SK-N-SH (cell line): Measurements from ENCODE around the gene DHDH. TPM values are rescaled to one million over a fixed set of nuclear protein-coding genes. Genes with fewer than 3 reads are reported as not detected.

Experiments used
- CTCF ChIA-PET: fragments of 300-600, 350-600 bp; formaldehyde crosslinking; extraction: SDS; loops from one replicate; lab custom pipeline; 2021; lab: Yijun Ruan, JAX
- POLR2A ChIA-PET: fragments of 350-600 bp; sonication (Branson Sonifier 250); formaldehyde crosslinking; extraction: SDS; loops from one replicate; lab custom pipeline; 2020; ENCODE audit warnings: antibody characterized with exemption, inconsistent platforms; lab: Yijun Ruan, JAX
- DNase-seq: peaks from one replicate; pipeline ENCODE4 v3.0.0; 2012
- H2AFZ ChIP-seq: fragments of 200-600 bp; sonication (generic); 2 replicates; pipeline ENCODE4 v1.8.1; 2016; ENCODE audit warnings: antibody characterized with exemption, mild to moderate bottlenecking, low read depth
- H3F3A ChIP-seq: fragments of 200-600 bp; sonication (generic); replicated peaks from 2 replicates; pipeline ENCODE3; 2016; ENCODE audit warnings: antibody characterized with exemption, mild to moderate bottlenecking; ENCODE audit not compliant: insufficient read depth
- H3K27ac ChIP-seq, 2 experiments: fragments of 200-500 bp in 1 of 2; fragments of 200-600 bp in 1 of 2; sonication (Bioruptor generic) in 1 of 2; sonication (generic), shearing (Covaris generic) in 1 of 2; 2 replicates each; pipeline versions ENCODE4 v1.5.1 to v1.6.1; 2014 to 2016; ENCODE audit warnings: low read depth in 2 of 2, inconsistent platforms in 1 of 2, low read length in 1 of 2, mild to moderate bottlenecking in 1 of 2, mixed read lengths in 1 of 2
- H3K27me3 ChIP-seq: fragments of 200-600 bp; sonication (generic), shearing (Covaris generic); 2 replicates; pipeline ENCODE4 v1.6.1; 2016; ENCODE audit warnings: mixed run types; ENCODE audit not compliant: insufficient read depth
- H3K36me3 ChIP-seq, 2 experiments: fragments of 200-500 bp in 1 of 2; fragments of 200-600 bp in 1 of 2; sonication (Bioruptor generic) in 1 of 2; sonication (generic) in 1 of 2; replicated peaks in 1 of 2; 2 replicates each; pipeline versions ENCODE3 to v1.5.1; 2014 to 2016; ENCODE audit warnings: low read length in 1 of 2, mild to moderate bottlenecking in 1 of 2; ENCODE audit not compliant: insufficient read depth in 2 of 2, control insufficient read depth in 1 of 2
- H3K4me1 ChIP-seq, 2 experiments: fragments of 200-500 bp in 1 of 2; fragments of 200-600 bp in 1 of 2; sonication (Bioruptor generic) in 1 of 2; sonication (generic), shearing (Covaris generic) in 1 of 2; 2 replicates each; pipeline versions ENCODE4 v1.5.1 to v1.6.1; 2014 to 2016; ENCODE audit warnings: low read depth in 1 of 2, low read length in 1 of 2, mixed run types in 1 of 2; ENCODE audit not compliant: insufficient read depth in 2 of 2, control insufficient read depth in 1 of 2
- H3K4me2 ChIP-seq: fragments of 200-600 bp; sonication (generic), shearing (Covaris generic); 2 replicates; pipeline ENCODE4 v1.6.1; 2017; ENCODE audit warnings: mixed run types
- H3K4me3 ChIP-seq, 2 experiments: fragments of 200-500 bp in 1 of 2; fragments of 200-600 bp in 1 of 2; sonication (Bioruptor generic) in 1 of 2; sonication (generic), shearing (Covaris generic) in 1 of 2; 2 replicates each; pipeline versions ENCODE4 v1.5.1 to v1.8.1; 2014 to 2016; ENCODE audit warnings: low read depth in 2 of 2, inconsistent platforms in 1 of 2, low read length in 1 of 2, mild to moderate bottlenecking in 1 of 2, mixed read lengths in 1 of 2, moderate library complexity in 1 of 2
- H3K79me2 ChIP-seq: fragments of 200-600 bp; sonication (generic); 2 replicates; pipeline ENCODE4 v1.8.1; 2017; ENCODE audit warnings: mild to moderate bottlenecking; ENCODE audit not compliant: insufficient read depth
- H3K9ac ChIP-seq: fragments of 200-600 bp; sonication (generic); 2 replicates; pipeline ENCODE4 v1.6.1; 2017; ENCODE audit warnings: mixed run types
- H3K9me2 ChIP-seq: fragments of 200-600 bp; sonication (generic); 2 replicates; pipeline ENCODE4 v1.6.1; 2017; ENCODE audit warnings: mixed run types
- H3K9me3 ChIP-seq: fragments of 200-600 bp; sonication (generic); 2 replicates; pipeline ENCODE4 v1.6.1; 2017; ENCODE audit warnings: mixed run types, mild to moderate bottlenecking, moderate library complexity
- H4K20me1 ChIP-seq: fragments of 200-600 bp; sonication (generic); 2 replicates; pipeline ENCODE4 v1.6.1; 2017; ENCODE audit warnings: mild to moderate bottlenecking, mixed run types; ENCODE audit not compliant: insufficient read depth
- CHD2 ChIP-seq: fragments of 150-350 bp; IDR thresholded peaks from 2 replicates; pipeline ENCODE4 v1.6.1; 2018; ENCODE audit warnings: low read length; ENCODE audit not compliant: partially characterized antibody
- ELF1 ChIP-seq: IDR thresholded peaks from 2 replicates; pipeline ENCODE4 v1.4.0; 2012
- EZH2phosphoT487 ChIP-seq: fragments of 200-600 bp; sonication (generic); IDR thresholded peaks from 2 replicates; pipeline ENCODE4 v1.6.1; 2017; ENCODE audit warnings: low read depth, mixed run types, mild to moderate bottlenecking, antibody characterized with exemption, moderate library complexity, borderline replicate concordance
- FOSL2 ChIP-seq: IDR thresholded peaks from 2 replicates; pipeline ENCODE4 v1.4.0; 2012; ENCODE audit warnings: low read depth, mild to moderate bottlenecking, moderate library complexity, borderline replicate concordance
- FOXM1 ChIP-seq: IDR thresholded peaks from 2 replicates; pipeline ENCODE4 v1.4.0; 2012; ENCODE audit warnings: low read depth, mild to moderate bottlenecking
- GABPA ChIP-seq: IDR thresholded peaks from 2 replicates; pipeline ENCODE4 v1.4.0; 2012; ENCODE audit warnings: low read depth, mild to moderate bottlenecking
- GATA2 ChIP-seq: sonication (generic); formaldehyde crosslinking; IDR thresholded peaks from 2 replicates; pipeline ENCODE4 v1.5.0; 2020; ENCODE audit warnings: mild to moderate bottlenecking, missing genetic modification reagents
- JUND ChIP-seq: IDR thresholded peaks from 2 replicates; pipeline ENCODE4 v1.4.0; 2012
- MAX ChIP-seq: IDR thresholded peaks from 2 replicates; pipeline ENCODE4 v1.4.0; 2012; ENCODE audit warnings: low read depth
- MXI1 ChIP-seq: IDR thresholded peaks from 2 replicates; pipeline ENCODE4 v1.6.1; 2012; ENCODE audit warnings: mild to moderate bottlenecking, low read depth, low read length, improper control_type of control experiment
- NFIC ChIP-seq: IDR thresholded peaks from 2 replicates; pipeline ENCODE4 v1.4.0; 2012; ENCODE audit warnings: borderline replicate concordance
- PBX3 ChIP-seq: IDR thresholded peaks from 2 replicates; pipeline ENCODE4; 2012
- RAD21 ChIP-seq: IDR thresholded peaks from 2 replicates; pipeline ENCODE4 v1.6.1; 2012; ENCODE audit warnings: mild to moderate bottlenecking, low read length
- SIN3A ChIP-seq: IDR thresholded peaks from 2 replicates; pipeline ENCODE4 v1.6.1; 2012; ENCODE audit warnings: low read depth, mild to moderate bottlenecking, low read length, moderate library complexity, borderline replicate concordance
- TCF12 ChIP-seq: IDR thresholded peaks from 2 replicates; pipeline ENCODE4 v1.4.0; 2012
- TEAD4 ChIP-seq: IDR thresholded peaks from 2 replicates; pipeline ENCODE4 v1.4.0; 2012; ENCODE audit warnings: mild to moderate bottlenecking, borderline replicate concordance; ENCODE audit not compliant: insufficient read depth
- WGBS: methylation state at CpG from one replicate; pipeline ENCODE4 v1.1.6; 2017; ENCODE audit warnings: low lambda C conversion rate; 5-methylcytosine and 5-hydroxymethylcytosine counted together
- polyA plus RNA-seq, 3 experiments: library from polyadenylated mRNA; depleted of rRNA; stranded (reverse); fragments of >200 nt; gene quantifications; 2 replicates each; pipeline ENCODE4 v1.2.3, GENCODE V29; 2012
- TF ChIP-seq, protein P1 (sequence below): fragments of 150-350 bp; IDR thresholded peaks from 2 replicates; pipeline ENCODE4 v1.6.1; 2017; ENCODE audit warnings: antibody characterized with exemption, low read length, low read depth, borderline replicate concordance
- TF ChIP-seq, protein P2 (sequence below): fragments of 150-350 bp; IDR thresholded peaks from 2 replicates; pipeline ENCODE4 v1.6.1; 2016; ENCODE audit warnings: mild to moderate bottlenecking, low read depth, low read length

DHDH gene
- polyA plus RNA-seq, 1 of the 3 experiments (the other 2 are of a cell fraction), result 0.72 TPM

GRCh38 chr19:48962849-48963165, 29.3 kb downstream of the DHDH start (continued):
- TF ChIP-seq, protein P1, sequence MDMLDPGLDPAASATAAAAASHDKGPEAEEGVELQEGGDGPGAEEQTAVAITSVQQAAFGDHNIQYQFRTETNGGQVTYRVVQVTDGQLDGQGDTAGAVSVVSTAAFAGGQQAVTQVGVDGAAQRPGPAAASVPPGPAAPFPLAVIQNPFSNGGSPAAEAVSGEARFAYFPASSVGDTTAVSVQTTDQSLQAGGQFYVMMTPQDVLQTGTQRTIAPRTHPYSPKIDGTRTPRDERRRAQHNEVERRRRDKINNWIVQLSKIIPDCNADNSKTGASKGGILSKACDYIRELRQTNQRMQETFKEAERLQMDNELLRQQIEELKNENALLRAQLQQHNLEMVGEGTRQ, result no peak
- TF ChIP-seq EZH2phosphoT487 (no peak), ELF1 (no peak)

DNA sequence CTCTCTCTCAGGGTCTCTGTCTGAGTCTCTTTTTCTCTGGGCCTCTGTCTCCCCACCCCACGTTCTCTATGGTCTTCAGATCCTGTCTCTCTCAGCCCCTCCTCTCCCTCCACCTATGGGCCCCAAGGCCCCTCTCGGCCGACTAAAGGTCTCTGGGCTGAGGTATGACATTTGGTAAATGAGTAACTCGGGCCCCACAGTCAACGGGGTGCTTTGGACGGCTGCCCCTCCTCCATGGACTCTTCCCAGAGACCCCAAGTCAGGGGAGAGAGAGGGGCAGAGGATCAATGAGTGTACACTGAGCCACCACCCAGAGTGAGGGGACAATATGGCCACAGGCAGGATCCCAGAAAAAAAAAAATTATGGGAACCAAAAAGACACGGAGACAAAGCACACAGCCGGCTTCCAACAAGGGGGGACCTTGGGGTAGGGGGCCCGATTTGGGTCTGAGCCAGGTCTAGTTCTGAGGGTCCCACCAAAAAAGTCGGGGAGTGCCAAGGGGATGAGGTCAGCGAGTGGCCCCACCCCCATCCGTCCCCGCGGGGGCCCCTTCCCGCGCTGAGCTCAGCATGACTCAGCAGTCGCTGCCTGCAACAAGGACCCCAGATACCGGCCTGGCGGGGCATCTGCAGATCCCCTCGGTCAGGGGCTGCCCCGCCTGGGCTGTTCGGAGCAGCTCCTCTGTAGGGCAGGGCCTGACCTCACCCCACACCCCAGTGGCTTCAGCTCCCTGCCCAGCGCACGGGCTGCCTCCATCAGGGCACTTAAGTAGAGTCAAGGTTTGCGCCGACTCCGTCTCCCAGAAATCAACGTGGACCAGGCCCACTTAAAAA, 30.1 kb downstream of the DHDH start:
- DNase-seq, result no peak
- no peaks in the 10 kb centered on the region for H3K9me3 ChIP-seq
- H3K4me3 ChIP-seq, result no peak overlapping the region
- no peaks in the 10 kb centered on the region for H3K9me2 ChIP-seq
- WGBS, result 53% methylated on average over 14 of the region's 28 CpGs
- H3K27ac ChIP-seq, result peak overlapping the region; percentile 62 to 77
- no peaks in the 10 kb centered on the region for H3K27me3 ChIP-seq
- TF ChIP-seq, protein P1, result no peak
- no peak for TF ChIP-seq CHD2
- peak; percentile 72 for TF ChIP-seq JUND
- peak; percentile 29; the same call in 1 of the 2 replicates for TF ChIP-seq TCF12
- TF ChIP-seq EZH2phosphoT487, result no peak
- no peak for TF ChIP-seq MAX
- TF ChIP-seq NFIC, result peak; percentile 51; the same call in 1 of the 2 replicates
- no peak for TF ChIP-seq ELF1
- TF ChIP-seq FOSL2, result peak; percentile 79; the same call in 1 of the 2 replicates
- no peak for TF ChIP-seq FOXM1
- TF ChIP-seq TEAD4, result 0 out of 2 replicates have a peak, but pooled peaks have one; percentile 46
- TF ChIP-seq, protein P2, sequence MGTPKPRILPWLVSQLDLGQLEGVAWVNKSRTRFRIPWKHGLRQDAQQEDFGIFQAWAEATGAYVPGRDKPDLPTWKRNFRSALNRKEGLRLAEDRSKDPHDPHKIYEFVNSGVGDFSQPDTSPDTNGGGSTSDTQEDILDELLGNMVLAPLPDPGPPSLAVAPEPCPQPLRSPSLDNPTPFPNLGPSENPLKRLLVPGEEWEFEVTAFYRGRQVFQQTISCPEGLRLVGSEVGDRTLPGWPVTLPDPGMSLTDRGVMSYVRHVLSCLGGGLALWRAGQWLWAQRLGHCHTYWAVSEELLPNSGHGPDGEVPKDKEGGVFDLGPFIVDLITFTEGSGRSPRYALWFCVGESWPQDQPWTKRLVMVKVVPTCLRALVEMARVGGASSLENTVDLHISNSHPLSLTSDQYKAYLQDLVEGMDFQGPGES, result no peak
- no peak for TF ChIP-seq MXI1
- TF ChIP-seq GATA2, result no peak
- TF ChIP-seq PBX3, result peak; percentile 48
- no peak for TF ChIP-seq GABPA
- TF ChIP-seq SIN3A, result no peak
- TF ChIP-seq RAD21, result no peak
- H4K20me1 ChIP-seq, result peaks cover 18% of the 10 kb centered on the region
- H3K4me1 ChIP-seq, result peaks cover 17 to 26% of the 10 kb centered on the region in 2 experiments; a peak in 3 of 4 replicates
- peaks cover 54% of the 10 kb centered on the region for H3F3A ChIP-seq
- CTCF ChIA-PET, result interaction anchor here (1.1 kb wide), 1 partner anchor 36 kb away, joined by 3 read pairs; no protein-coding TSS in a partner anchor
- H3K36me3 ChIP-seq, result peaks cover 11 to 23% of the 10 kb centered on the region in 2 experiments
- H3K9ac ChIP-seq, result peak overlapping the region; percentile 41
- POLR2A ChIA-PET, result no interaction called here
- H3K79me2 ChIP-seq, result peaks cover 22% of the 10 kb centered on the region
- H2AFZ ChIP-seq, result no peak overlapping the region
- peak overlapping the region; percentile 56; the same call in 1 of the 2 replicates for H3K4me2 ChIP-seq
